Natural killer cell (primary cell): ENCODE measurements around the gene GADL1. TPM values are rescaled to one million over a fixed set of nuclear protein-coding genes. Genes with fewer than 3 reads are reported as not detected.

ENCODE experiments used
- ATAC-seq, 3 donors: fragments of 150-1000 bp in 2 of 3; fragments of 200-7000 bp in 1 of 3; cut with Tn5 transposase; 1 replicate in 1 of 3; 2 replicates in 2 of 3; pipeline ENCODE4 v1.10.0; 2021; ENCODE audit warnings: mild to moderate bottlenecking in 2 of 3, moderate library complexity in 2 of 3
- DNase-seq, 2 donors: peaks; one replicate each; pipeline versions ENCODE4 v3.0.0 to v3.0.0-alpha.2; 2013 to 2021; ENCODE audit warnings: mixed read lengths in 1 of 2
- H3K27ac ChIP-seq: one replicate; pipeline ENCODE4 v1.5.1; 2013; ENCODE audit warnings: mild to moderate bottlenecking, low read length
- H3K27me3 ChIP-seq: one replicate; pipeline ENCODE4 v1.6.1; 2013; ENCODE audit warnings: low read length; ENCODE audit not compliant: control insufficient read depth, insufficient read depth
- H3K36me3 ChIP-seq: one replicate; pipeline ENCODE4 v1.6.1; 2013; ENCODE audit warnings: low read length; ENCODE audit not compliant: control insufficient read depth, insufficient read depth
- H3K4me1 ChIP-seq: one replicate; pipeline ENCODE4 v1.6.1; 2013; ENCODE audit warnings: low read length; ENCODE audit not compliant: control insufficient read depth, insufficient read depth
- H3K4me3 ChIP-seq: one replicate; pipeline ENCODE4 v1.5.1; 2013; ENCODE audit warnings: low read length
- H3K9me3 ChIP-seq: one replicate; pipeline ENCODE4 v1.6.1; 2013; ENCODE audit warnings: low read length; ENCODE audit not compliant: control insufficient read depth, insufficient read depth
- H3K27ac Mint-ChIP-seq, 2 donors: one replicate each; pipeline ENCODE4 v1.8.0; 2022; ENCODE audit warnings: mild to moderate bottlenecking in 2 of 2, mixed read lengths in 2 of 2, moderate library complexity in 1 of 2
- H3K27me3 Mint-ChIP-seq, 2 donors: one replicate each; pipeline ENCODE4 v1.8.0; 2022; ENCODE audit warnings: low read depth in 2 of 2, mixed read lengths in 2 of 2
- H3K36me3 Mint-ChIP-seq: one replicate; pipeline ENCODE4 v1.8.0; 2022; ENCODE audit warnings: mixed read lengths
- H3K4me1 Mint-ChIP-seq, 2 donors: one replicate each; pipeline ENCODE4 v1.8.0; 2022; ENCODE audit warnings: mixed read lengths in 2 of 2
- H3K4me3 Mint-ChIP-seq: one replicate; pipeline ENCODE4 v1.8.0; 2022; ENCODE audit warnings: mild to moderate bottlenecking, moderate library complexity, mixed read lengths
- H3K9me3 Mint-ChIP-seq, 2 donors: one replicate each; pipeline ENCODE4 v1.8.0; 2022; ENCODE audit warnings: mixed read lengths in 2 of 2
- CTCF ChIP-seq: fragments of 200-600 bp; IDR thresholded peaks from one replicate; pipeline ENCODE4 v1.8.0; 2022; ENCODE audit warnings: antibody characterized with exemption
- WGBS: methylation state at CpG from one replicate; pipeline ENCODE4 v1.1.7; 2013; ENCODE audit warnings: missing lambda C conversion rate; ENCODE audit not compliant: insufficient coverage; 5-methylcytosine and 5-hydroxymethylcytosine counted together
- intact Hi-C: fragments of 100-400 bp; cut with micrococcal nuclease; formaldehyde crosslinking; loops from one replicate; pipeline ENCODE4 v1.14.2; 2022
- total RNA-seq, 4 donors: library from RNA; stranded (reverse); fragments of 120-200 nt in 1 of 4; gene quantifications; one replicate each; pipeline versions ENCODE4 v1.2.3 to v1.2.4, GENCODE V29; 2013 to 2022

Gene GADL1
- total RNA-seq, 3 donors from 2014 or later (not counting 1 experiment from before 2014, with no cell fraction given), result not detected

- Mint-ChIP-seq H3K4me3 (no peak overlapping the region), H3K4me1 (peaks cover 84 to 88% of the 10 kb centered on the region in 2 donors), H3K27ac (peak overlapping the region; percentile 80 to 84)
Observed at GRCh38 chr3:30677347-30677685, 217.1 kb downstream of the GADL1 start.

DNA sequence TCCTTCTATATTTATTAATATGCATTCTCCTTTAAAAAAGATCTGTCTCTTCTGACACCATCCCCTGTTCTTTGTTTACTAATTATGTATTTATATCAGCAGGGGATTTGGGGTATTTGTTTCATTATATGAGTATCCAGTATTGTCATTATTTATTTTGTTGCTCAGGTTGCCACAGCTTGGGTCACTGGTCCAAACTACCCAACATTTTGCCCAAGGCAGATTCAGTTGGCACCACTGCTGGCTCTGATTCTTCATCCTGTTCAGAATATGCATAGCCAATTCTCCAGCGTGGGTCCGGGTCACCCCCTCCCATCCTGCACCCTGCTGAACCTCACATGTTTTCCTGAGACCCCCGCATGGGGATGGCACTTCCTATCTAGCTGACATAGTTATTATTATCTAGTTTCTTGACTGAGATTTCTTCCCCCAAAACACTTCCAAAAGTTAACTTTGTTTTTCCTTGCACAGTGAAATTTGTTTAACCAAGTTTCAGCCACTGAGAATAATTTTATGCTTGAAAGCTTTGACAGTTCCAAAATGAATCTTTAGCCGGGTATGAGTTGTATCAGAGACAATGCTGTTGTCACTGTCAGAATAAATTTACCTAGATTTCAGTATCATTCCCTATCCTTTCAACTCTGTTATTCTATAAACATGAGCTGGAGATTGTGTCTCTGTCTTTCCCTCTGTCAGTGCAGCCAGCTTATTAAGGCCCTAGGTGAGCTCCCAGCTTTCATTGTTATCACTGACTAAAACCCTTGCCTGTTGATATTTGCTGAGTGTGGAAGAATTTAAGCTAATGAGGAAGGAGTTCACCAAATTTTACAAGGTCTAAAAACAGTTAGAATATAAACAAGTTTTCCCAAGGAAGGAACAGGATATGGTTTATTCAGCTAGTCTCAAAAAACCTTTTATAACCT is 217.8 kb downstream of the GADL1 start:
- Histone ChIP-seq H3K4me3 (no peak overlapping the region), H3K27me3 (no peaks in the 10 kb centered on the region), H3K9me3 (no peaks in the 10 kb centered on the region), H3K36me3 (peaks cover 82% of the 10 kb centered on the region), H3K4me1 (peaks cover 10% of the 10 kb centered on the region), H3K27ac (no peak overlapping the region)
- intact Hi-C loops, result no loop called here
- Mint-ChIP-seq H3K27ac (peak overlapping the region; percentile 80 to 84), H3K9me3 (no peaks in the 10 kb centered on the region), H3K4me3 (no peak overlapping the region), H3K27me3 (no peaks in the 10 kb centered on the region), H3K4me1 (peaks cover 79 to 88% of the 10 kb centered on the region in 2 donors), H3K36me3 (peaks cover 43% of the 10 kb centered on the region)
- DNase-seq (no peak), ATAC-seq (no peak)
- no peak for TF ChIP-seq CTCF
- WGBS, result 96% methylated on average over 4 of the region's 4 CpGs

More at GRCh38 chr3:30677347-30677685, 217.1 kb downstream of the GADL1 start:
- H3K9me3 Mint-ChIP-seq, result no peaks in the 10 kb centered on the region
- intact Hi-C loops, result no loop called here
- no peaks in the 10 kb centered on the region for H3K27me3 ChIP-seq
- H3K9me3 ChIP-seq, result no peaks in the 10 kb centered on the region
- H3K27ac ChIP-seq, result no peak overlapping the region
- H3K4me1 ChIP-seq, result peaks cover 12% of the 10 kb centered on the region
- ATAC-seq (no peak), DNase-seq (no peak)
- H3K36me3 Mint-ChIP-seq, result peaks cover 41% of the 10 kb centered on the region
- no peak for TF ChIP-seq CTCF
- H3K4me3 ChIP-seq, result no peak overlapping the region
- WGBS, result 98% methylated on average over 8 of the region's 8 CpGs
- H3K36me3 ChIP-seq, result peaks cover 76% of the 10 kb centered on the region
- H3K27me3 Mint-ChIP-seq, result no peaks in the 10 kb centered on the region
